Endodermal cell (in vitro differentiated cells): ENCODE results near the gene CYP19A1. TPM values are rescaled to one million over a fixed set of nuclear protein-coding genes. Genes with fewer than 3 reads are reported as not detected.

ENCODE experiments used
- DNase-seq: peaks from one replicate; pipeline ENCODE4 v3.0.0-alpha.2; 2017
- H3K27ac ChIP-seq: 2 replicates; pipeline ENCODE4 v1.5.1; 2013; ENCODE audit warnings: mild to moderate bottlenecking, low read depth, low read length, moderate library complexity
- H3K27me3 ChIP-seq: 2 replicates; pipeline ENCODE4 v1.6.1; 2013; ENCODE audit warnings: mild to moderate bottlenecking, low read length, moderate library complexity; ENCODE audit not compliant: insufficient read depth, control insufficient read depth, poor library complexity, severe bottlenecking
- H3K36me3 ChIP-seq: 2 replicates; pipeline ENCODE4 v1.7.0; 2013; ENCODE audit warnings: mild to moderate bottlenecking, low read length, moderate library complexity; ENCODE audit not compliant: control insufficient read depth, insufficient read depth
- H3K4me1 ChIP-seq: one replicate; pipeline ENCODE4 v1.7.0; 2013; ENCODE audit warnings: low read length; ENCODE audit not compliant: control insufficient read depth, insufficient read depth
- H3K4me3 ChIP-seq: 2 replicates; pipeline ENCODE4 v1.5.1; 2013; ENCODE audit warnings: mild to moderate bottlenecking, low read length, moderate library complexity
- H3K9ac ChIP-seq: 2 replicates; pipeline ENCODE4 v1.6.1; 2013; ENCODE audit warnings: mild to moderate bottlenecking, low read length, moderate library complexity; ENCODE audit not compliant: poor library complexity, severe bottlenecking; ENCODE audit errors: extremely low read depth
- H3K9me3 ChIP-seq: 2 replicates; pipeline ENCODE4 v1.6.1; 2013; ENCODE audit warnings: mild to moderate bottlenecking, low read length, moderate library complexity; ENCODE audit not compliant: control insufficient read depth
- H3K27ac Mint-ChIP-seq: 2 replicates; pipeline ENCODE4 v1.8.0; 2020; ENCODE audit warnings: mixed read lengths
- H3K27me3 Mint-ChIP-seq: 2 replicates; pipeline ENCODE4 v1.8.0; 2021; ENCODE audit warnings: mild to moderate bottlenecking, mixed read lengths; ENCODE audit not compliant: insufficient read depth
- H3K36me3 Mint-ChIP-seq: 2 replicates; pipeline ENCODE4 v1.8.0; 2020; ENCODE audit warnings: low read depth, mixed read lengths
- H3K4me1 Mint-ChIP-seq: 2 replicates; pipeline ENCODE4 v1.8.0; 2020; ENCODE audit warnings: mixed read lengths
- H3K4me3 Mint-ChIP-seq: 2 replicates; pipeline ENCODE4 v1.8.0; 2020; ENCODE audit warnings: mild to moderate bottlenecking, moderate library complexity, mixed read lengths
- H3K9me3 Mint-ChIP-seq: 2 replicates; pipeline ENCODE4 v1.8.0; 2020; ENCODE audit warnings: mild to moderate bottlenecking, mixed read lengths
- WGBS, 2 experiments: methylation state at CpG; one replicate each; pipeline versions ENCODE4 v1.1.5 to v1.1.7; 2013; ENCODE audit warnings: missing lambda C conversion rate in 2 of 2, mixed read lengths in 1 of 2; ENCODE audit not compliant: insufficient coverage in 1 of 2, insufficient read length in 1 of 2; 5-methylcytosine and 5-hydroxymethylcytosine counted together
- total RNA-seq, 2 donors: library from RNA; stranded (reverse); fragmentation: NEBNext Ultra II Directional in 1 of 2; extraction: Animal tissue kit (Norgen Biotek cat#: 25700) in 1 of 2; gene quantifications; 2 replicates in 1 of 2; 3 replicates in 1 of 2; pipeline ENCODE4 v1.2.1, GENCODE V29; 2021
- TF ChIP-seq, protein P1 (sequence below): fragments of 200-600 bp; sonication (generic); conservative IDR thresholded peaks from 2 replicates; pipeline ENCODE4 v1.5.0; 2021; ENCODE audit warnings: antibody characterized with exemption, mild to moderate bottlenecking

CYP19A1 gene
- total RNA-seq, 2 donors from 2014 or later, result not detected

DNA sequence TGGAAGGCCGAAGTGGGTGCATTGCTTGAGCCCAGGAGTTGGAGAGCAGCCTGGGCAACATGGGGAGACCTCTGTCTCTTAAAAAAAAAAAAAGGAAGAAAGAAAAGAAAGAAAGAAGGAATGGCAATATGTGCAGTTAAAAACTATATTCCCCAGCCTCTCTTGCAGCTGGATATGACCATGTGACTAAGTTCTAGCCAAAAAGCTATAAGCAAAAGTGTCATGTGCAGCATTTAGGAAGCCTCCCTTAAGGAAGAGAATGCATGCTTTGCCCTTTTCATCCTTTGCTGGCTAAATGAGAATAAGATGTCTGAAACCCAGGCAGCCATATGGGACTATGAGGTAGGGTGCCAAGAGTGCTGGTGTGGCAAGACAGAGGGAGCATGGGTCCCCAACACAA, 21.8 kb downstream of the CYP19A1 start:
- Mint-ChIP-seq H3K9me3 (no peaks in the 10 kb centered on the region), H3K27ac (no peak overlapping the region), H3K4me1 (peaks cover 13% of the 10 kb centered on the region), H3K4me3 (no peak overlapping the region), H3K36me3 (no peaks in the 10 kb centered on the region), H3K27me3 (peaks cover 15% of the 10 kb centered on the region)
- Histone ChIP-seq H3K4me3 (no peak overlapping the region), H3K27ac (no peak overlapping the region), H3K36me3 (no peaks in the 10 kb centered on the region), H3K9me3 (no peaks in the 10 kb centered on the region), H3K27me3 (peaks cover 30% of the 10 kb centered on the region), H3K4me1 (peaks cover 4% of the 10 kb centered on the region), H3K9ac (no peak overlapping the region)
- TF ChIP-seq, protein P1, sequence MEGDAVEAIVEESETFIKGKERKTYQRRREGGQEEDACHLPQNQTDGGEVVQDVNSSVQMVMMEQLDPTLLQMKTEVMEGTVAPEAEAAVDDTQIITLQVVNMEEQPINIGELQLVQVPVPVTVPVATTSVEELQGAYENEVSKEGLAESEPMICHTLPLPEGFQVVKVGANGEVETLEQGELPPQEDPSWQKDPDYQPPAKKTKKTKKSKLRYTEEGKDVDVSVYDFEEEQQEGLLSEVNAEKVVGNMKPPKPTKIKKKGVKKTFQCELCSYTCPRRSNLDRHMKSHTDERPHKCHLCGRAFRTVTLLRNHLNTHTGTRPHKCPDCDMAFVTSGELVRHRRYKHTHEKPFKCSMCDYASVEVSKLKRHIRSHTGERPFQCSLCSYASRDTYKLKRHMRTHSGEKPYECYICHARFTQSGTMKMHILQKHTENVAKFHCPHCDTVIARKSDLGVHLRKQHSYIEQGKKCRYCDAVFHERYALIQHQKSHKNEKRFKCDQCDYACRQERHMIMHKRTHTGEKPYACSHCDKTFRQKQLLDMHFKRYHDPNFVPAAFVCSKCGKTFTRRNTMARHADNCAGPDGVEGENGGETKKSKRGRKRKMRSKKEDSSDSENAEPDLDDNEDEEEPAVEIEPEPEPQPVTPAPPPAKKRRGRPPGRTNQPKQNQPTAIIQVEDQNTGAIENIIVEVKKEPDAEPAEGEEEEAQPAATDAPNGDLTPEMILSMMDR, result no peak
- 90 to 100% methylated on average over 1 of the region's 1 CpG for WGBS, 2 experiments
- DNase-seq, result no peak

DNA sequence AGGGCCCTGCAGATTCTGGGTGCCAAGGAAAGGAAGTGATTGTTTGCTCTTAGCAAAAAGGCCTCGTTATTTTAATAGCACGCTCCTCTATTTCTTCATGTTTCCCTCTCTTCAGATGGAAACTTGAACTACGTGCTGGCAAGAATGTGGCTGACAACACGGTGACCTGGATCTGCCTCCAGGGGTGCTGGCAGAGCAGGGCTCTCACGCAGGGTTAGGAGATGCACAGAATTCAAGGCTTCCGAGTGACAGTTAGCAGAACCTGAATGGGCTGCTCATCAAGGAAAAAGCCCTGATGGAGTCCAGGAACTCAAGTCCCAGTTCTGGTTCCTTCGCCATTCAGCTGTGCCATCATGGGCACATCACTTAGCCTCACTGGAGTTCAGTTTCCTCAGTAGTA, 22.7 kb downstream of the CYP19A1 start:
- TF ChIP-seq, protein P1, result peak; percentile 18
- H3K27me3 ChIP-seq, result peaks cover 30% of the 10 kb centered on the region
- no peak overlapping the region for H3K27ac Mint-ChIP-seq
- H3K9ac ChIP-seq, result no peak overlapping the region
- H3K4me1 Mint-ChIP-seq, result peaks cover 13% of the 10 kb centered on the region
- no peaks in the 10 kb centered on the region for H3K36me3 ChIP-seq
- no peak overlapping the region for H3K27ac ChIP-seq
- no peaks in the 10 kb centered on the region for H3K9me3 Mint-ChIP-seq
- no peak overlapping the region for H3K4me3 ChIP-seq
- no peak for DNase-seq
- no peaks in the 10 kb centered on the region for H3K9me3 ChIP-seq
- H3K4me3 Mint-ChIP-seq, result no peak overlapping the region
- WGBS, 2 experiments, result 80 to 89% methylated on average over 6 to 7 of the region's 7 CpGs
- no peaks in the 10 kb centered on the region for H3K36me3 Mint-ChIP-seq
- peaks cover 4% of the 10 kb centered on the region for H3K4me1 ChIP-seq
- H3K27me3 Mint-ChIP-seq, result peaks cover 12% of the 10 kb centered on the region

GRCh38 chr15:51314391-51315337, 23.7 kb downstream of the CYP19A1 start:
- no peak overlapping the region for H3K9ac ChIP-seq
- H3K4me3 Mint-ChIP-seq, result no peak overlapping the region
- no peaks in the 10 kb centered on the region for H3K36me3 ChIP-seq
- H3K4me1 Mint-ChIP-seq, result peaks cover 13% of the 10 kb centered on the region
- H3K4me3 ChIP-seq, result no peak overlapping the region
- WGBS, 2 experiments, result 80 to 84% methylated on average over 7 to 10 of the region's 10 CpGs
- no peaks in the 10 kb centered on the region for H3K36me3 Mint-ChIP-seq
- no peak for DNase-seq
- no peaks in the 10 kb centered on the region for H3K9me3 ChIP-seq
- H3K27ac Mint-ChIP-seq, result no peak overlapping the region
- H3K4me1 ChIP-seq, result peaks cover 4% of the 10 kb centered on the region
- no peaks in the 10 kb centered on the region for H3K9me3 Mint-ChIP-seq
- TF ChIP-seq, protein P1, result no peak
- no peak overlapping the region for H3K27ac ChIP-seq
- peaks cover 16% of the 10 kb centered on the region for H3K27me3 Mint-ChIP-seq
- peaks cover 24% of the 10 kb centered on the region for H3K27me3 ChIP-seq
